ENCODE data around the gene CDH26. TPM values are rescaled to one million over a fixed set of nuclear protein-coding genes. Genes with fewer than 3 reads are reported as not detected.

CDH26 gene
- total and polyA plus RNA-seq, 3 donors from 2014 or later, result 1.7 to 3.5 (median 2.0) TPM

GRCh38 chr20:59999502-59999901 is 41.3 kb downstream of the CDH26 start:
- Histone ChIP-seq H3K27ac (no peak overlapping the region), H3K4me1 (no peaks in the 10 kb centered on the region), H3K27me3 (no peaks in the 10 kb centered on the region), H3K9me3 (no peaks in the 10 kb centered on the region), H3K36me3 (ENCODE audit: low read depth, missing control alignments) (no peaks in the 10 kb centered on the region), H3K4me3 (no peak overlapping the region)
- TF ChIP-seq POLR2A (IDR thresholded peaks at IDR 0.05), result no peak
- no peak for TF ChIP-seq CTCF (IDR thresholded peaks at IDR 0.05)
- 84 to 85% methylated on average over 3 of the region's 3 CpGs for whole genome bisulfite sequencing, 2 donors
- intact Hi-C loops (cut with DNase I; ENCODE audit: low total_unique reads), result no loop called here
- no peak for DNase-seq

GRCh38 chr20:60000271-60001042 is 42.2 kb downstream of the CDH26 start:
- H3K27me3 ChIP-seq, result no peaks in the 10 kb centered on the region
- H3K4me3 ChIP-seq, result no peak overlapping the region
- TF ChIP-seq CTCF (IDR thresholded peaks at IDR 0.05) (no peak), POLR2A (IDR thresholded peaks at IDR 0.05) (no peak)
- H3K27ac ChIP-seq, result no peak overlapping the region
- 81 to 82% methylated on average over 8 of the region's 8 CpGs for WGBS, 2 donors
- H3K4me1 ChIP-seq, result no peaks in the 10 kb centered on the region
- no peak for DNase-seq
- H3K36me3 ChIP-seq (ENCODE audit: low read depth, missing control alignments), result no peaks in the 10 kb centered on the region
- intact Hi-C loops (cut with DNase I; ENCODE audit: low total_unique reads), result no loop called here
- H3K9me3 ChIP-seq, result no peaks in the 10 kb centered on the region

GRCh38 chr20:60001108-60001507 is 42.9 kb downstream of the CDH26 start:
- 54 to 64% methylated on average over 11 of the region's 11 CpGs for WGBS, 2 donors
- TF ChIP-seq POLR2A (IDR thresholded peaks at IDR 0.05) (no peak), CTCF (IDR thresholded peaks at IDR 0.05) (no peak)
- DNase-seq, result no peak

GRCh38 chr20:60003776-60004175 is 45.6 kb downstream of the CDH26 start:
- TF ChIP-seq POLR2A (IDR thresholded peaks at IDR 0.05) (no peak), CTCF (IDR thresholded peaks at IDR 0.05) (no peak)
- DNase-seq, result no peak
- Histone ChIP-seq H3K9me3 (no peaks in the 10 kb centered on the region), H3K27me3 (no peaks in the 10 kb centered on the region), H3K27ac (no peak overlapping the region), H3K4me1 (no peaks in the 10 kb centered on the region), H3K36me3 (ENCODE audit: low read depth, missing control alignments) (no peaks in the 10 kb centered on the region), H3K4me3 (no peak overlapping the region)
- WGBS, 2 donors, result 91 to 94% methylated on average over 4 of the region's 4 CpGs
- intact Hi-C loops (cut with DNase I; ENCODE audit: low total_unique reads), result no loop called here

More at GRCh38 chr20:60001108-60001507, 42.9 kb downstream of the CDH26 start:
- Histone ChIP-seq H3K27me3 (no peaks in the 10 kb centered on the region), H3K36me3 (ENCODE audit: low read depth, missing control alignments) (no peaks in the 10 kb centered on the region), H3K27ac (no peak overlapping the region), H3K4me3 (no peak overlapping the region), H3K9me3 (no peaks in the 10 kb centered on the region), H3K4me1 (no peaks in the 10 kb centered on the region)
- intact Hi-C loops (cut with DNase I; ENCODE audit: low total_unique reads), result no loop called here

- no peak overlapping the region for H3K4me3 ChIP-seq
- no peaks in the 10 kb centered on the region for H3K36me3 ChIP-seq (ENCODE audit: low read depth, missing control alignments)
- WGBS, 2 donors, result 83% methylated on average over 3 to 4 of the region's 4 CpGs
Observed at GRCh38 chr20:60006261-60006660, 48.0 kb downstream of the CDH26 start.

More at GRCh38 chr20:60006261-60006660, 48.0 kb downstream of the CDH26 start:
- DNase-seq, result no peak
- intact Hi-C loops (cut with DNase I; ENCODE audit: low total_unique reads), result no loop called here
- no peak for TF ChIP-seq CTCF (IDR thresholded peaks at IDR 0.05)
- no peak for TF ChIP-seq POLR2A (IDR thresholded peaks at IDR 0.05)
- Histone ChIP-seq H3K27ac (no peak overlapping the region), H3K4me1 (no peaks in the 10 kb centered on the region), H3K9me3 (no peaks in the 10 kb centered on the region), H3K27me3 (no peaks in the 10 kb centered on the region)
